Measurements from ENCODE around the gene SLC35F2. TPM values are rescaled to one million over a fixed set of nuclear protein-coding genes. Genes with fewer than 3 reads are reported as not detected.

The SLC35F2 gene
- total and polyA plus RNA-seq, 2 of the 8 experiments (the other 6 are each of a cell fraction or from before 2014, with no cell fraction given): 15.1 to 29.7 TPM

DNA sequence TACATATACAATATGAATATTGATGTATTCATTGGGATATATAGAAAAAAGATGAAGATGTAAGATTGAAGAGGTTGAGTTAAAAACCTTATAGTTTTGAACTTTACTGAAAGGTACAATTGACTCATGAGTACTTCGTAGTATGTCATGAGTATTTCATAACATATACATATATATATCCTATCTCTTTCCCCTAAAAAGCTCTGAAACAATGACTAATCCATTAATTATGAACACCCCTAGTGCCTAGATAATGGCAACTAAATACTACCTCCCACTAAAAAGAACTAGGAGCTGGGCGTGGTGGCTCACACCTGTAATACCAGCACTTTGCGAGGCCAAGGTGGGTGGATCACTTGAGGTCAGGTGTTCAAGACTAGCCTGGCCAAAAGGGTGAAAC is 31.5 kb downstream of the SLC35F2 start:
- POLR2A ChIA-PET (ENCODE audit: partially characterized antibody): no interaction called here
- no peaks in the 10 kb centered on the region for H3K27me3 ChIP-seq (replicated peaks in 1 of 4; ENCODE audit: control insufficient read depth in 3 of 4, extremely low read depth in 1 of 4, insufficient read depth in 3 of 4, low read length in 3 of 4)
- H3K79me2 ChIP-seq (ENCODE audit: control insufficient read depth in 1 of 2, insufficient read depth in 2 of 2, low read length in 2 of 2): peaks cover 0 to 11% of the 10 kb centered on the region in 2 experiments; a peak in 2 of 4 replicates
- no peak overlapping the region for H2BK120ac ChIP-seq (replicated peaks; ENCODE audit: low read depth, low read length)
- H4K8ac ChIP-seq (ENCODE audit: extremely low read depth, insufficient read depth, low read length): no peak overlapping the region
- no peaks in the 10 kb centered on the region for H3K4me1 ChIP-seq (replicated peaks in 1 of 4; ENCODE audit: control insufficient read depth in 3 of 4, insufficient read depth in 4 of 4, low read length in 3 of 4)
- no peak overlapping the region for H3K14ac ChIP-seq (ENCODE audit: insufficient read length)
- no peak overlapping the region for H3K9ac ChIP-seq (replicated peaks in 1 of 4; ENCODE audit: extremely low read depth in 1 of 4, low read depth in 3 of 4, low read length in 3 of 4)
- no peak for DNase-seq (ENCODE audit: low read depth in 1 of 2, low spot score in 2 of 2)
- H2AK5ac ChIP-seq (ENCODE audit: low read depth, low read length): no peak overlapping the region
- CTCF ChIA-PET (ENCODE audit: partially characterized antibody): interaction anchor here (0.8 to 2.4 kb wide), 4 partner anchors 8 to 28 kb away, joined by 3 to 10 read pairs (median 4); no protein-coding TSS in a partner anchor
- no peak overlapping the region for H4K91ac ChIP-seq (replicated peaks; ENCODE audit: insufficient read length, low read length)
- H3K18ac ChIP-seq (ENCODE audit: extremely low read depth, low read length): no peak overlapping the region
- no peak overlapping the region for H2BK5ac ChIP-seq (ENCODE audit: low read depth, low read length)
- H3K4ac ChIP-seq (replicated peaks; ENCODE audit: insufficient read length, low read depth, low read length): no peak overlapping the region
- H3K23me2 ChIP-seq (ENCODE audit: low read depth, low read length): no peaks in the 10 kb centered on the region
- no peak overlapping the region for H3K56ac ChIP-seq (replicated peaks; ENCODE audit: insufficient read length, low read depth, low read length)
- no peak for FAIRE-seq
- no peak overlapping the region for H4K5ac ChIP-seq (ENCODE audit: insufficient read length, low read depth, low read length)
- H2AFZ ChIP-seq (ENCODE audit: low read length): no peak overlapping the region
- 92% methylated on average over 3 of the region's 3 CpGs; no CpG with 5 or more reads in 1 of the 2 experiments for WGBS, 2 experiments (ENCODE audit: extremely low coverage in 1 of 2, insufficient coverage in 1 of 2, insufficient read length in 1 of 2, insufficient replicate concordance in 2 of 2, low coverage in 1 of 2, low lambda C conversion rate in 2 of 2, missing lambda C conversion rate in 1 of 2)
- no peak overlapping the region for H2BK12ac ChIP-seq (ENCODE audit: low read depth, low read length)
- no peaks in the 10 kb centered on the region; the same call in 1 of the 2 replicates for H3K79me1 ChIP-seq (ENCODE audit: low read depth, low read length)
- H3K23ac ChIP-seq (ENCODE audit: insufficient read length): no peak overlapping the region
- no peaks in the 10 kb centered on the region for H3K36me3 ChIP-seq (ENCODE audit: control insufficient read depth in 2 of 4, insufficient read depth in 4 of 4, low read length in 3 of 4)
- peaks cover 0 to 2% of the 10 kb centered on the region in 2 experiments for H4K20me1 ChIP-seq (replicated peaks in 1 of 2; ENCODE audit: control insufficient read depth in 1 of 2, insufficient read depth in 2 of 2, low read length in 2 of 2)
- H2BK20ac ChIP-seq (ENCODE audit: low read length): no peak overlapping the region
- H3K27ac ChIP-seq (ENCODE audit: low read depth, low read length): no peak overlapping the region
- H3K9me3 ChIP-seq (ENCODE audit: insufficient read depth in 2 of 2, low read depth in 1 of 2, low read length in 1 of 2): no peaks in the 10 kb centered on the region
- H2BK15ac ChIP-seq (ENCODE audit: low read length): no peak overlapping the region
- H3K4me3 ChIP-seq (ENCODE audit: extremely low read depth in 1 of 4, insufficient read depth in 2 of 4, low read depth in 3 of 4, low read length in 4 of 4): no peak overlapping the region
- no peak overlapping the region for H3K4me2 ChIP-seq (ENCODE audit: insufficient read depth in 1 of 2, low read depth in 2 of 2, low read length in 2 of 2)
- no peak for TF ChIP-seq JUND (IDR thresholded peaks at IDR 0.05; ENCODE audit: low read length)
- no peak for TF ChIP-seq RAD21 (IDR thresholded peaks at IDR 0.05 in 1 of 2, conservative IDR thresholded peaks at IDR 0.05 in 1 of 2; ENCODE audit: low read depth in 2 of 2, low read length in 2 of 2)
- no peak for TF ChIP-seq CHD1 (IDR thresholded peaks at IDR 0.05; ENCODE audit: low read depth, low read length)
- TF ChIP-seq SIX5 (IDR thresholded peaks at IDR 0.05; ENCODE audit: low read depth, low read length): no peak

Data from H1 (cell line).